GM21737 (cell line): ENCODE measurements around the gene CDC42BPA.

ENCODE experiments used
- ATAC-seq: cut with Tn5 transposase; IDR thresholded peaks from one replicate; pipeline ENCODE4 v1.9.1; 2021; ENCODE audit warnings: mild to moderate bottlenecking, moderate library complexity; ENCODE audit not compliant: unreplicated experiment

CDC42BPA gene

GRCh38 chr1:227070638-227071285, 247.5 kb downstream of the CDC42BPA start:
- no peak for ATAC-seq

DNA sequence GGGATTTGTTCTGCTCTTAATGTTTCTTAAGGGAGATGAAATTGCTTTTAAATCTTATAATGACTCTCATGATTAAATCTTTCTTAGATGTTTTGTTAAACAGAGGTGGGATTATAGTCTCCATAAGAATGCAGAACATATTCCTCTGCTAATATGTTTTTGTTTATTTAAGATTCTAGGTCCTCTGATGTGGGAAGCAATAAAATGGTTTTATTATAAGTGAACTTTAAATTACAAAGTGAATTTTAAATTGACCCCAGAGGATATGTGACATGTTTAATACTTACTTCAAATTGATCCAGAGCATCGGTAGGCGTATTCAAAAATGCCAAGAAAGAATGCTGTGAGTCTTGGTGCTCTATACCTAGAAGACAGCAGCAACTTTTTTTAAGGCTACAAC, 248.8 kb downstream of the CDC42BPA start:
- ATAC-seq = no peak

DNA sequence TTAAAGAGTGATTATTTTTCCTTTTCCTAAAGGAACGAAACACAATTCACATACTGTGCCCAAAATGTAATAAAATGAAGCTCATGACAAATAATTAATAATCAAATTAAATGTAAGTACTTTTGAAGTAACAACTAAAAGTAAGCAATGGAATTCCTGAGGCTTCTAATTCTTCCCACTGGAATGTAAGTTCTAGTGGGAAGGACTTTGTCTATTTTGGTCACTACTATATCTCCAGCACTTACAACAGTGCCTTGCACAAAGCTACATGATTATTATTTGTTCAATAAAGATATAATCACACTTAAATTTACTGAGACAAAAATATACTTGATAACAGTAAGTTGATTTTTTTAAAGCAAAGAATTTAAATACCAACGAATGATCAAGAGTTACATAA, 249.4 kb downstream of the CDC42BPA start:
- no peak for ATAC-seq

GRCh38 chr1:227066999-227067398, 251.3 kb downstream of the CDC42BPA start:
- no peak for ATAC-seq

DNA sequence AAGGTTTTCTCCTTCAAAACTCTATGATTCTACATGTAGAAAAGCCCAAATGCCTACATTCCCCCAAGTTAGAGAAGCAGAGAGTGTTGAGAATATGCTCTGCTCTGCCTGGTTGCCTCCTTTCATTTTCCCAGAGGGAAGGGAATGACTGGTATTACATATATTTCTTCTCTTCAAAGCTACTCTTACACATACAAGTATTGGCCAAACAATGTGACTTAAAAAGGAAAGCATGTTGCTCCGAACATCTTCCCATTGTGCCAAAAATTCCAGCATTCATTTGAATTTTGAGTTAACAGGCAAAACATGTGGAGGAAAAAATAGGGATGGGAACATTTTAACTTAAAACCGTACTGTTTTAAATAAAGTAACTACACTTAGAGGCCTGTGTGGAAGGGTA, 253.0 kb downstream of the CDC42BPA start:
- ATAC-seq = no peak

- no peak for ATAC-seq
These were observed 256.0 kb downstream of the CDC42BPA start for GRCh38 chr1:227062306-227062705.

GRCh38 chr1:227059076-227059475, 259.2 kb downstream of the CDC42BPA start:
- no peak for ATAC-seq

DNA sequence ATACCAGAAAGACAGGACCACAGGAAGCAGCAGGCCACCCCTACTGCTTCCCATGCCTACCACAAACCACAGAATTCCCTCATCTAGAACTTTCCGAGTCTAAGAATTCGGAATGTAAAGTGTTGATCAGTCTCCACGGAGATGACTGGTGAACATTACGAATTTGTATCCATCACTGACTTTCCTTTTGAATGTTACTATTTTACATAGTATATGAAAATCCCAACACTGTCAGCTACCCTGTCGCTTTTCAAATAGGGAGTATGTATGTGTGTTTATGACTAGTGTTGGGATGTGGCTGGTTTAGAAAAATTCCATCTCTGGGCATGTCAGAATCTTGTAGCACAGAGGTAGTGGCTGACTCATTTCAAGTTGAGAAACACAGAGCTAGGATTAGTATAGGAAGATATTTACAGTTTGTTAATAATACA, 260.0 kb downstream of the CDC42BPA start:
- ATAC-seq = no peak

- ATAC-seq = no peak
These were observed 269.0 kb downstream of the CDC42BPA start for GRCh38 chr1:227049253-227049652.

GRCh38 chr1:227043755-227044154, 274.5 kb downstream of the CDC42BPA start:
- no peak for ATAC-seq

GRCh38 chr1:227042292-227042691, 276.0 kb downstream of the CDC42BPA start:
- ATAC-seq = no peak

DNA sequence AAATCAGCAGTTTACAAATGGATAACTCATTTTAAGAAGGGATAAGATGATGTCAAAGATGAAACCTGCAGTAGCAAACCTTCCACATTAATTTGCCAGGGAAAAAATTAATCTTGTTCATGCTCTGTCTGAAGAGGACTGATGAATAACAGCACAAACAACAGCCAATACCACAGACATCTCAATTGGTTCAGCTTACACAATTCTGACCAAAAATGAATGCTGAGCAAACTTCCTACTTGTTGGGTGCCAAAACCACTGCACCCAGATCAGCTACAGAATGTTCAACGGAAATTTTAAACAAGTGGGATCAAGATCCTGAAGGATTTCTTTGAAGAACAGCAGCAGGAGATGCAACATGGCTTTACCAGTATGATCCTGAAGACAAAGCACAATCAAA, 279.9 kb downstream of the CDC42BPA start:
- ATAC-seq = no peak

DNA sequence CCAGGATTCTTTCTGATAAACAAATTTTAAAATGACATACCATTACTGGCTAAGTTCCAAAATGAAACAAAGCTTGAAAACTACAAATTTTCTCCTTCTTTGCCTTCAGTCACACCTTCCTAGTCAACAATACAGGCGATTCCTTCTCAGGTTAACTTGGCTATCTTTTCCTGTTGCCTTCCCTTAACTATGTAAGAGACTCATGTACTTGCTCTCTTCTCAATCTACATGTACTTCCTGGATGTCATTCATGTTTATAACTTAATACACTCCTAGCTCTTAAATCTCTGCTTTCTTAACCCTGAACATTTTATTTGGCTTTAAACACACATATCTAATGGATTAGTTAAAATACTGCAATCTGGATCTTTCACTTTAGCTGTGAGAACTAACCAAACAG, 281.2 kb downstream of the CDC42BPA start:
- ATAC-seq = no peak

- ATAC-seq = no peak
These were observed 283.0 kb downstream of the CDC42BPA start for GRCh38 chr1:227035316-227035715.

DNA sequence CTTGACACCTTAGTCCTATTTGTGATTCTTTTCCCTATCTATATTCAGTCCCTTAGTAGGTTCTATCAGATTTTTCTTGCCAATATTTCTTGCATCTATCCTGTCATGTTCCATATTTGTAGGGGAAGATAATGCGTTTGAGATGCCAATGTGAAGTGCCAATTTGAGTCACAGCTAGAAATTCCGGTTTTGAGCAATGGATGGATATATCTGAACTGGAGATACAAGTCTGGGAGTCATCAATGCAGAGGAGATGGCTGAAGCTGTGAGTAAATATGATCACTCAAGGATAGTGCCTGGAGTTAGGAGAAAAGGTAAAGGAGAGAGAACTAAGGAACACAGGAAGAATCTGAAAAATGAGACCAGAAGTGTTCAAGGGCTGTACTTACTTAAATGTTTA, 284.4 kb downstream of the CDC42BPA start:
- ATAC-seq = no peak

DNA sequence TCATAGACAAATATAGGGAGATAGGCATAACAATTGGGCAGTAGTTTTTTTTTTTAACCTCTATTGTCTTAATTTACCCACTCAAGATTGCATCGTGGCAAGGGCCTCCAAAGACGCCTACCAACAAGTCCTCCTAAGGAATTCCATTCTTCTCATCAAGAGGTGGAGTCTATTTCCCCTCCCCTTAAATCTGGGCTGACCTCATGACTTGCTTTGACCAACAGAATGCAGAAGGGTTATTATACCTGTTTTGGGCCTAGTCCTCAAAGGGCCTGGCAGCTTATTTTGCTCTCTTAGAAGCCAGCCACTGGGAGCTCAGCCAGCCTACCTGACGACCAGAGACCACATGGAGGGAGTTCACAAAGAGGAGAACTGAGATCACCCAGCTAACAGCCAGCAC, 285.9 kb downstream of the CDC42BPA start:
- ATAC-seq = no peak

GRCh38 chr1:227016990-227017389, 301.3 kb downstream of the CDC42BPA start:
- no peak for ATAC-seq

DNA sequence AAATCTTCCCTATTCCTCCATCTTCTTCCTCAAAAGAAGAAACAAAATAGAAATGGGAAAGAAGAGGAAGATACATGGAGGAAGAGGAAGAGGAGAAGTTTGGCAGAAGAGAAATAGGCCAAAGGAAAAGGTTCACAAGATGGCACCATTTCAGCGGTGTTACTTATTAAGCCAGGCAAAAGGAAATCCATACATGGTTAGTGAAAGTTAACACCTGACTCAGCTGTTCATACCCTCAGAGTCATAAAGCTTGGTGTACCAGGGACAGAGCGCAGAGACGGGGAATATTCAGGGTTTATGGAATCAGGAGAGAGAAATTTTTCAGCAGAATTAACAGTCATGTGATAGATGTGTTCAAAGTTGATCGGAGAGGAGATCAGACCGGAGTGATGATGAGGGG, 307.6 kb downstream of the CDC42BPA start:
- no peak for ATAC-seq

DNA sequence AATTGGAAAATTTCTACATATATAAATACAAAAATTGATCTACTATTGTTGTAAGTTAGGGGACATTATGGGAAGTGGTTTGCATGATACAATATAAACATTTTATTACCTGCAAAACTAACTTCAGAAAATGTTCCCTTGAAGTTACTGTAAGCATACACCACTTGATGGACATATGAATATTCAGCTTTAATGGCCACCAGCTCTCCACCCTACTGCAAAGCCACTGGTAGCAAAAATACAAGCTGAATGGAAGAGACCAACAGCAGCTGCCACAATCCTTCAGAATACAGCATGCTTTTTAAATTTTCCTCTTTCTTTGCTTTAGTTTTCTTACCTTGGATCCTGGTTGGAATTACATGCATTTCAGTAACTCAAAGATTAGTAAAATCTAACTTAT, 308.4 kb downstream of the CDC42BPA start:
- no peak for ATAC-seq

DNA sequence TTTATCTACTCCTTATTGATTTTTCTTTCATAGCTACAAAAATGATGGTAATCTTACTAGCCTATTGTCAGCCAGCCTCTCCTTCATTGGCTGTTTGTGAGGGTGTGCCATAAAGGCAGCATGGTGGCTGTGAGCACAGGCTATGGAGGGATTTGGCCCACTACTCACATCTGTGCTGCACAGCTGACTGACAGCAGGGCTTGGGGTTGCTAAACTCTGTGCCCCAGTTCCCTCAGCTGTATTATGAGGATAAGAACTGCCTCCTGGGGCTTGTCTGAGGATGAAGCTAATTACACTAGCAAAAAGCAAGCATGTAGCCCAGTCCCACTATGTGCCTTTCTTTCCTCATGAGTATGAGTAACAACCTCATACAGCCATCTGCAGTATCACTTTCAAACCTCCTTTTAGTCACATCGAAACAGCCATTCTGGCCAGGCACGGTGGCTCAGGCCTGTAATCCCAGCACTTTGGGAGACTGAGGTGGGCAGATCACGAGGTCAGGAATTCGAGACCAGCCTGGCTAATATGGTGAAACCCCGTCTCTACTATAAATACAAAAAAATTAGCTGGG, 312.0 kb downstream of the CDC42BPA start:
- ATAC-seq = no peak

DNA sequence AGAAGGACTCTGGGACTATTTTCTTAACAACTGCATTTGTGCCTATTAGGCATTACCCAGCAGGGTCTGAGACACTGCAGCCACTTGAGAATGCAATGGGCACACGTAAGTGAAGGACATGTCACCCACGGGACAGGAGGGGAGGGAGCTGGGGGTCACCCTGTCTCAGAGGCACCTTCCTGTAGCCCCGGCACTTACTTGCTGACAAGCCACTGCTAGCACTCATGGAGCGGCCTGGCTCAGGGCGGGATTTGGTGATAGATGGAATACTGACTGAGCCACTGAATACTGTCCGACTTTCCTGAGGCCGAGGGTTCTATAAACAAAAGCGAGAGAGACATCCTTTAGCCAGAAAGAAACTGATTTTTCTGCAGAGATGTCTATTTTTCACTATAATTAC, 313.5 kb downstream of the CDC42BPA start:
- no peak for ATAC-seq

GRCh38 chr1:227003165-227003564, 315.1 kb downstream of the CDC42BPA start:
- no peak for ATAC-seq

GRCh38 chr1:227002531-227003049, 315.7 kb downstream of the CDC42BPA start:
- no peak for ATAC-seq
